ENCODE data around the gene CTNND2.

The CTNND2 gene

DNA sequence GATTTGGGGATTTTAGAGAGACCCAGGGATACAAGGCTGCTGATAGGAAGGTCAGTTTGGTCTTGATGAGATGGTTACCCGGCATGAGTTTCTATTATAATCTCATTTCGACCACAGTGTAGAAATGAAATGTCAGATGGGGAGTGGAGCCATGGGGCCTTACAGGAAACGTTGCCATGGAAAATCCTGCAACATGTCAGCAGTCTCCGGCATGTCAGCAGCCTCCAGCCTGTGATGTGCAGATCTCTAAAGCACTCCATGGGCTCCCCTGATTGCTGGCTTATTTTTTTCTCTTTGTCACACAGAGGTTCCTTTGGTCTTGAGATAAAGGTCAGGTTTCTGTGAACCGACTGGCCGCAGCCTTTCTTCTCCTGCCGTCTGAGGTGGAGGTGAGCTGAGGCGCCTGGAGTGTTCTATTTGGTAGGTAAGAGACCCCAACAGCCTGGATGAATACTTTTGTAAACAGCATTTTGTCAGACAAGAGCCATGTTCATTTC lies 934.5 kb downstream of the CTNND2 start:
- DNase-seq = no peak

DNA sequence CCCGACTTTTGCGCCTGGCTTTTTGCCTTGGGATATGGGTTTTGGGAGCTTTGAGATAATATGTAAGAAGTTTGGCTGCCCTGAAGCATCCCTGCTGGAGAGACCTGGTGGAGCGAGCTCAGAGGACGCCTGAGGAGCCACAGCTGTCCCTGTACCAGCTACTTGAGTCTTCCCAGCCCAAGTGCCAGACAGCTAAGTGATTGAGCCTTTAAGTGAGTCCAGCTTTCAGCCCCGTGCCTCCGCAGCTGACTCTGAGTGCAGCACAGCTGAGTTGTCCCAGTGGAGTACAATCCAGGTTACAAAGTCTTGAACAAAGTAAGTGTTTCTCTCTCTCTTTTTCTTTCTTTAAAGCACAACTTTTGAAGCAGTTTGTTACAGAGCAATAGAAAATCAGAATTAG lies 939.4 kb downstream of the CTNND2 start:
- no peak for DNase-seq

DNA sequence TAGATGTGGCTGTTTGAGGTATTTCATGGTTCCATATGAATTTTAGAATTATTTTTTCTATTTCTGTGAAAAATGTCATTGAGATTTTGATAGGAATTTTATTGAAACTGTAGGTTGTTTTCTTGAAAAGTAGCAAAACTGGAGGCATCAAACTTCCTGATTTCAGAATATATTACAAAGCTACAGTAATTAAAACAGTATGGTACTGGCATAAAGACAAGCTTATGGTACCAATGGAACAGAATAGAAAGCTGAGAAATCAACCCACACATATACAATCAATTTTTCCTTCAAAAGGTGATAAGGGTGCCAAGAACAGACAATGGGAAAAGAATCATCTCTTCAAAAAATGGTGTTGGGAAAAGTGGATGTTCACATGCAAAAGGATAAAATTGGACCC lies 945.5 kb downstream of the CTNND2 start:
- DNase-seq = no peak

DNA sequence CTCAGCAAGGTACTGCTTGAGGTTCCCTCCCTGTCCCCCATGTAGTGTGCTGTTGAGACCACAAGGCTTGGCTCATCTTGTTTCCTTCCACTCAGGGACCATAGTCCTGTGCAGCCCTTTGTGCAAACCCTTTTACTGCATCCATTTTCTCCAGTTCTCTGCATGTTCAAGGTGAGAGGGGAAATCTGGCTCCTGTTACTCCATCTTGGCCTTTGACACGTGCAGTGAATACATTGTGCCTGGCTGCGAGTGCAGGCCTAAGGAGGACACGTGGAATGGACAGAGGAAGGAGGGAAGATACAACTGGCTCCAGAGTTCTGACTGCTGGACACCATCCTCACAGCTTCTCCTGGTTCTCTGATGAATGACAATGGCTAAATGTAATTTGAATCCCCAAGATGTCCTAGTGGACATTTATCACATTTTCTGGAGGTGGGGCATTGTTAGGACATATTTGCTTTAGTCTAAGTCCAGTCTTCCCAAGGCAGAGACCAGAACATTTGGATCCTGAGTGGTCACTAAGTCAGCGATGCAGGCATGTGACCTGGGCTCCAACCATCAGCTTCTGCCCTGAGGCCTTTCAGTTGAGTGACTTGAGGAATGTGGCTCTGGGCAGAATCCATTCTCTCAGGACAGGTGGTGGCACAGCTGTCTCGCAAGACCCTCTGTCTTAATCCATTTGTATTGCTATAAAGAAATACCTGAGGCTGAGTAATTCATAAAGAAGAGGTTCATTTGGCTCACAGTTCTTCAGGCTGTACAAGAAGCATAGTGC lies 954.2 kb downstream of the CTNND2 start:
- DNase-seq = no peak

DNA sequence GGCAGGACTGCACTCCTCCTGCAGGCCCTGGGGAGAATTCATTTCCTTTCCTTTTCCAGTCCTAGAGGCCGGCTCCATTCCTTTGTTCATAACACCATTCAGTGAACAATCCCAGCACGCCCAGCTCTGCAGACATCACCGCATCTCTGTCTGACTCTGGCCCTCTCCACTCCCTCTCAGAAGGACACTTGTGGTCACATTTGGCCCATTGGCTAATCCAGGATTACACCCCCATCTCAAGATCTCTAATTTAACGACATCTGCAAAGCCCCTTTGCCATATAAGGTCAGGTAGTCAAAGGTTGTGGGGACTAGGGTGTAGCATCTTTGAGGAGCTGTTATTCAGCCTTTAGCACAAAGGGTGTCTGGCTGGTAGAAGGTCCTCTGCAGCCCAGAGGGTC lies 958.2 kb downstream of the CTNND2 start:
- DNase-seq = no peak

DNA sequence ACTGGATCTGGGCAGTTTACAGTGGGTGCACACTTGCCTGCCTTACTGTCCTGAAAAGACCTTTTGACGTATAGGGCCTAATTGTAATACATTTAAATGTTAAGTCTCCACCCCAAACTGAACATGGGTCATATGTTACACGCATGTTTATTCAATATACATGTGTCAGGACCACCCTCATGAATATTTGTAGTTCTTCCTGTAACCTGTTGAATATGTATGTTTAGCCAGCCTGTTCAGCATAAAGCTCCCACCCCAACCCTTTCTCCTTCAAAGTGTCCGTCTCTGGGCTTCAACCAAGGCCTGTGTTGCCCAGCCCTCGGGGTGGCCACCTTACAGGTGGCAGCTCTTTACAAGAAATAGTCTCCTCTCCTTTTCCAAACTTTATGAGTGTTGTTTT lies 962.3 kb downstream of the CTNND2 start:
- DNase-seq = no peak

DNA sequence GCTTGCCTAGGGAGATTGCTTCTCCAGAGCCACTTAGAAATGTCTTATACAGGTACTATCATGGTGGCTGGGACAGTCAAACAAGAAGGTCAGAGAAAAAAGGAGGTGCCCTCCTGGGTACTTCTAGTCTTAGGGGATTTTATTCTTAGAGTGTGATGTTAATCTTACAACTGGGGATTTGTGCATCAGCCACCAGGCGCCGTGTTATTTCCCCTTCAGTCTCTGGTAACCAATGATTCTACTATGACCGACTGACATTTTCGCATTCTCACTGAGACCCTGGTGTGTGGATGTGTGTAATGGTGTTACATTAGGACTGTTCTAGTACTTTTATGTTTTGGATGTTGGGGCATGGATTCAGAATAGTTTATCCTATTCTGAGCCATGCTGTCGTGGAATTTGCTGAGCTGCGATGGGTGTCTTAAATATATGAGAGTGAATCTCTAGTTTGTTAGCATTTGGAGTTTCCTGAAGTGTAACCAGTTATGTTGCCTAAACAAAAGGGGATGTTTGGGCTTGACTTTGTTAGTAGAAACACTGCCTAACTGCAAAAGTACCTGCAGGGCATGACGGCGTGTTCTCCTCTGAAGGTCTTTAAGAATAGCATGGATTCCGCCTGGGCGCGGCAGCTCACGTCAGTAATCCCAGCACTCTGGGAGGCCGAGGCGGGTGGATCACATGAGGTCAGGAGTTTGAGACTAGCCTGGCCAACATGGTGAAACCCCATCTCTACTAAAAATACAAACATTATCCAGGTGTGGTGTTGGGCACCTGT lies 968.0 kb downstream of the CTNND2 start:
- no peak for DNase-seq

DNA sequence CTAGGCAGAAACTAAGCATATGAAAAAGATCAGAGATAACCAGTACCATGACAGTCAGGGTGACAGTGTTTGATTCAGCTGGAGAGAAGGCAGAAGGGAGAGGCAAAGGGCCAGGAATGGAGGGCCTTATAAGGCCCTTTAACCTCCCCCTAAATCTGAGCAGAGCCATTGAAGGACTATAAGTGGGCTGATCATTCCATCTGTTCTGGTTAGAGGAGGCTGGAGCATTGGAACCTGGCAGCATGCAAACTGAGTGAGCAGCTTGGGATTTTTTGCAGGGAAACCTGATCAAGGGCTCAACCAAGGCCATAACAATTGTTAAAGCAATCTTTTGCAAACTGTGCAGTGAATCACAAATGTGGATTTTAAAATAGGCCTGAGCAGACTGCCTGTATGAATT lies 968.7 kb downstream of the CTNND2 start:
- no peak for DNase-seq

DNA sequence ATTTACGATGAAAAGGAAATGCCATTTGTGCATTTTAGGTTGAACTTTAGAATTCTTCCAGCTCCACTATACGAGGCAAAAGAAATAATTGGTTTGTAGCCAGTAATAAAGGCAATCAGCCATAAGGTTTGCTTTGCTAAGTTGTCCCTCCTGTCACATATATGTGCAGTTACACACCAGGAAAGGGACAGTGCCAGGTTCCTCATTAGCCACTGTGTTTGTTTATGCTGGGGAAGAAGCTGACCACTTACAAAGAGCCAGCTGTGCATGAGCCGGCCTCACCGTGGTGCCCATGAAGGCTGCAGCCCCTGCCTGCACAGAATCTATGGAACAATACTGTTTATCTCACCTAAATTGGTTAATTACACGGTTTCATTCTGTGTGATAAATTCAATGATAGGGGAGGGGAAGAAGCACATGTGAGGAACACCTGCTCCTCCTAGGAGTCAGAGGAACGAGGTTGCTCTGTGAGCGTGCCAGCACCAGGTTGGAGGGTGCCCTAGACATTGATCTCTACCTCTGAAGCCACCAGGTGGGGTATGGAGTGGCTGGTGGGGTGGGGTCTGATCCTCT lies 969.4 kb downstream of the CTNND2 start:
- DNase-seq = no peak

DNA sequence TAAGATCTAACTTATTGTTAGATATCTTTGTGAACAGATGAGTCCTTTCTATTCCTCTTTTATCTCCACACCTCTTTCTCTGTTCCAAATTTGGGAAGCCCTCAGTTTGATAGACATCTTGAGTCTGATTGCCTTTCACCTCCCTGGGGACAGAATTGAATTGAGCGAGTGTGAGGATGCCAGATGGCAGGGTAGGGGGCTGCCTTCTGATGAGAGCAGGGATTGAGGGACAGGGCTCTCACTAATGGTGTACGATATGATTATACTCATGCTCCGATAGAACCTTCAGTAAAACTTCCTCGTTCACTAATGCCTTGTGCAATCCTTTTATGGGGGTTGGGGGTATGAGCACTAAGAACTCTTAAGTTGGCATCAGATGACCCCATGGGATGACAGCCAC lies 971.1 kb downstream of the CTNND2 start:
- no peak for DNase-seq

DNA sequence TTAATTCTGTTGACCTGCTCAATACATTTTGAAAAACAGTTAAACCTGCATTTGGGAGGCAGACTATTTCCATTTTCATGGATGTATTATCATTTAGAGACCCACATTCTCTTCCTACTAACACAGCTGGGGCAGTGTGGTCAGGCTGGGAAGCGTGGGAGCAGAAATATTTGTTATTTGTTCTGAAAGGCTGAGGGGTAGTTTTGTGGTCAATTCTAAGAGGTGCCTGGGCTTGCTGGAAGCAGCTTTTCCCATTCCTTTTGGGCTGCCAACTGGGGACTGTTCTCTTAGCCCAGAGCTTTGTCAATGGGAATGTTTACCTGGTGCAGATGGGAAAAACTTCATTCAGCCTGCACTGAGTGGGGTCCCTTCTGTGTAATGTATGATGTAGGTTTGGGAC lies 971.8 kb downstream of the CTNND2 start:
- DNase-seq = no peak

DNA sequence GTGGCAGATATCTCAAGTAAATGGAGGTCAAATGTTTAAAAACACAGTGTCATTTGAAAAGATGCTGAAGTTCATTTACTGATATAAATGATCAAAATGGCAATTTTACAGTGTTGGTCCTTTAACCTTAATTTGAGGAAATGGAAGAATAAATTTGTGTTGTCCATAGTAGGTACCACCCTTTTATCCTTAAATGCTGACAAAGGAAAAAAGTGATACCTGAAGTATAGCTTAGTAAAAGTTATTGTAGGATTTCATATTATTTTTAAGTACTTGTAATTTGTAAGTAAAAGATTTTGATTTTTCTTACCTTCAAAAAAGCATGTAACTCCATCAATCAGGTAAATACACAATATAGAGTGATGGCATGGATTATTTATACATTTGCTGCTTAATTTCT lies 976.6 kb downstream of the CTNND2 start:
- DNase-seq = no peak

DNA sequence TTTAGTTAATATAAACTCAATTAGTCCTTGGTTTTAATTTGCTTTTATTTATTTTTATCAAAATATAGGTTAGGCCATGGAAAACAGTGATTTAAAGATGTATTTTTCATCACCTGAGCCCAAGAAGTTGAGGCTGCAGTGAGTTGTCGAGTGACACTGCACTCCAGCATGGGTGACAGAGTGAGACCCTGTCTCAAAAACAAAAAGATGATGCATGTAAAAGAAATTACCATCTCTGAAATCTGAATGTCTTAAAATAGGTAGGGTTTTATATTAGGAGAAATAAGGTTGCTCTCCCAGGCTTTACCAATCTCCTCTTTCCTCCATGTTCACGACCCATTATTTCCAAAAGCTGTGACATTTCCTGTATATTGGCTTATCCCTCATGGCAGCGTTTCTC lies 980.9 kb downstream of the CTNND2 start:
- no peak for DNase-seq
